T-helper 2 cell treated with Interferon-gamma antibody and Interleukin-4, amounts not matched to agents 100 ng/mL and 5 ng/mL, for 36 hours (primary cell): ENCODE results near the gene SGK2. TPM values are rescaled to one million over a fixed set of nuclear protein-coding genes. Genes with fewer than 3 reads are reported as not detected.

Experiments used
- intact Hi-C: fragments of 100-400 bp; cut with micrococcal nuclease; formaldehyde crosslinking; loops from one replicate; pipeline ENCODE4 v1.15.1; 2023
- total RNA-seq: library from RNA; stranded (reverse); gene quantifications from 2 replicates; pipeline ENCODE4 v1.2.3, GENCODE V29; 2022

The SGK2 gene
- total RNA-seq, 1 donor from 2014 or later = 0.11 TPM

- intact Hi-C loops = no loop called here
Observed at GRCh38 chr20:43536041-43536816, 22.6 kb upstream of the SGK2 start.

DNA sequence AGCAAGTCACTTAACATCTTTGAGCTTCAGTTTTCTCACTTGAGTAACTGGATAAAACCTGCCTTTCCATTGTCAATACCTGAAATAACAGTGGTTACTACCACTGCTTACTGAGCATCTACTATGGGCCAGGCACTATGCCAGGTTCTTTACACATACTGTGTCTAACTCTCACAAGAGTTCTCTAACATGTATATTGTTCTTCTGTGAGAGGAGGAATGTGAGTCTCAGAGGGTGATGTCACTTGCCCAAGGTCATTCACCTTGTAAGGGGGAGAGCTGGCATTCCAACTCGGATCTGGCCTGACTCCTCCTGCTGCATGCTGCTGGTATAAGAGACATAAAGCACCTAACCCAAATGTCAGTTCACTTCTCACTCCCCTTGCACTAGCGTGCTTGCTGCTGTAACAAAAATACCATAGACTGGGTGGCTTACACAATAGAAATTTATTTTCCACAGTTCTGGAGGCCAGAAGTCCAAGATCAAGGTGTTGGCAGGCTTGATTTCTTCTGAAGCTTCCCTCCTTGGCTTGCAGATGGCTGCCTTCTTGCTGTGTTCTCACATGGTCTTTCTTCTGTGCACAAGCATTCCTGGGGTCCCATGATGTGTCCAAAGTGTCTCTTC lies 21.9 kb upstream of the SGK2 start:
- intact Hi-C loops = no loop called here

DNA sequence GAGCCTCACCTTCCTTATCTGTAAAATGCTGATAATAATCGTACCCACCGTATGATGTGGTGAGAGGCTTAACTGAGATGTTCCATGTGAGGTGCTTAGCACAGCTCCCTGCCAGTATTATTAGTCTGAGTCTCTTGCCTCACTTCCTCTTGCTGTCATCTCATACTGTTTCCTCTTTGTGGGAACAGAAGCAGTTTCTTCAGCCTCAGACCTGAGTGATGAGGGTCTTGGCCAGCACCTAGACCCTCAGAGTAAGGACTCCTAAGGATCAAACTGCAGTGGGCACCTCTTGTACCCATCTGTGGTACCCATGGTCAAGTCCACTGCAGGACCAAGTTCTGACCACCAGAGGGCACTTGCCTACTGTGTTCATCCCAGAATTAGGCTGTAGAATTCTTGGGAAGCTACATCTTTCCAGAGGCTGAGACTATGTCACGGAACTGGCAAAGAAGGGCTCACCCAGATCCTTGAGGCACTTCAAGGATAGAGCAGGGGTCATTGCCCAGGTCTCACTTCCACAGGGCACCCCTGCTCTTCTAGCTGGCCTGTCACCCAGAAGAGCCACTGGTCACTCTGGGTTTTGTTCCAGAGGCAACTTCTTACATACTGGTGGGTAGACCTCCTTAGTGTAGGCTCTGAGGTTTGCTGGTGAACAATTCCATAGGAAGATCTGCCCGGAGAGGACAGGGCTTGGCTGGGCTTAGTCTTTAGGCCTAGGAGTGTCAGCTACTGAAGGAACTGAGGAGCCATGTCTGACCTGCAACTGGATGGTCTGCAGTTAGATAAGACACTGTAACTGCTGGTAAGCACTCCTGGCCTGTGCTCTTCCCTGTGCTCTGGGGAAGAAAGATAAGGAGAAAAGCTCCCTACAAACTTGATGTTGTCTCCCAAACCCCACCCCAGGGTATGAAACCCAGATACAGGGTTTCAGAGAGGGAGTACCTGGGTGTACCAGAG lies 20.6 kb upstream of the SGK2 start:
- intact Hi-C loops = loop anchor here (1.0 kb wide), 3 partner anchors 154 to 555 kb away; no protein-coding TSS in a partner anchor

- intact Hi-C loops = loop anchor here (1.0 kb wide), 3 partner anchors 153 to 554 kb away; no protein-coding TSS in a partner anchor
Observed at GRCh38 chr20:43538878-43539700, 19.7 kb upstream of the SGK2 start.

DNA sequence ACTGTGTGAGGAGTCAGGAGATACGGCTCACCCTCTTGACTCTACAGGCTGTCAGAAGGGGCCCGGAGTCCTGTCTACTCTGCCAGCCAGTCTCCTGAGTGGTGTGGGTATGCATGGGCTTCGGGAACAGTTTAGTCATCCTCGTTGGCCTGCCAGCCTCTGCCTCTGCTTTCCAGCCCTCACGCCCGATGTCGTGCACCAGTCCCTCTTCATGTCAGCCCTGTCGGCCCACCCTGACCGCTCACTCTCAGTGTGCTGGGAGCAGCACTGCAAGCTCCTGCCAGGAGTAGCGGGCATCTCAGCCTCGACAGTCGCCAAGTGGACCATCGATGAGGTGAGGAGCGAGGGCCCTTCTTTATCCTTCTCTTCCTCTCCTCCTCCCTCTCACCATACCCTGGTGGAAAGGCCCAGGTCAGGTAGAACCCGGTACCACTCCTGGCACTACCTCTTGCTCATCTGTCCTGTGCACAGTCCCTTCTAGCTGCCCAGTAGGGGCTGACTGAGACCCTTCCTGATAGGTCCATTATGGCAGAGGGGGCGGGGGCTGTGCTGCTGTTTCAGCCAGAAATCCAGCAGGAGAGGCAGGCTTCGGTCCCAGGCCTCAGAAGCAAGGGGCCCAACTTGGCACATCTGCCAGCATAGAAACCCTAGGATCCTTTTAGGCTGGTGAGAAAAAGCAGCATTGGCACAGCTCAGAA lies 18.7 kb upstream of the SGK2 start:
- intact Hi-C loops = no loop called here

DNA sequence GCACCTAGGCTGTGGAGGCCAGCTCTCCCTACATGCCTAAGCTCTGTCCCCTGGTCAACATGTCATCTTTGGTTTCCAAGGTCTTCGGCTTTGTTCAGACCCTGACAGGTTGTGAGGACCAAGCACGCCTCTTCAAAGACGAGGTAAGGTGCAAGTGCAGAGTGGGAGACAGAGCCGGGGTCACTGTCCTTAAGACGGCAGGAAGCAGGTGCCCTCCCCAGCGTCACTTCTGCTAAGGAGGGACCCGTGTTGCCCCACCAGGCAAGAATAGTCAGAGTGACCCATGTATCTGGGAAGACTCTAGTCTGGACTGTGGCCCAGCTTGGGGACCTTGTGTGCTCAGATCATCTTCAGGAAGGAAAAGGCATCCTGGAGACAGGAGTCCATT lies 18.2 kb upstream of the SGK2 start:
- intact Hi-C loops = no loop called here

DNA sequence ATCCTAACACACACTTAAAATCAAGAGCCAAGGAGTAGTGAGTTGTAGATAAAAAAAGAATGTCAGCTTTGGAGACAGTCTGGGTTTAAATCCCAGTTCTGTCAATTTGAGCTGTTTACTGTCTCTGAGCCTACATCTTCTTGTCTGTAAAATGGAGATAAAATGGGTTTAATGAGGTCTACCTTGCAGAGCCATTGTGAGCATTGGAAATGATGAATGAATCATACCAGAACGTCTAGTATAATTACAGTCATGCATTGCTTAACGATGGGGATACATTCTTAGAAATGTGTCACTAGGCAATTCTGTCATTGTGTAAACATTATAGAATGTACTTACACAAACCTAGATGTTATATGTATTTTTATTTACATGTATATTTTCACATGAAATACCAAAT lies 17.6 kb upstream of the SGK2 start:
- intact Hi-C loops = no loop called here

DNA sequence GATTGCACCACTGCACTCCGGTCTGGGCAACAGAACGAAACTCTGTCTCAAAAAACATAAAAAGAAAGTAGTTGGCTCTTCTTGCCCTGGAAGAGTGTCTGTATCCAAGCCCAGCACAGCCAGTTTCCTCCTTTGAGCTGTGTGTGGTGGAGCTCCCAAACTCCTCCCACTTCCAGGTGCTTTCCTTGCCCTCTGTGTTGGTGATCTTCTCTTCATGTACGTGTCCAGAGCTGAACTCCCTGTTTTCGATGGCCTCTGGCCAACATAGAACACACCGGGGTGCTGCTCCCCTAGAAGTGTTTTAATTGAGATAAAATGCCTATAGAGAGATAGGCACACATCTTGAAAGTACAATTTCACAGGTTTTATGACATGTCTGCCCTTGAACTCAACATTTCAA lies 16.7 kb upstream of the SGK2 start:
- intact Hi-C loops = no loop called here

DNA sequence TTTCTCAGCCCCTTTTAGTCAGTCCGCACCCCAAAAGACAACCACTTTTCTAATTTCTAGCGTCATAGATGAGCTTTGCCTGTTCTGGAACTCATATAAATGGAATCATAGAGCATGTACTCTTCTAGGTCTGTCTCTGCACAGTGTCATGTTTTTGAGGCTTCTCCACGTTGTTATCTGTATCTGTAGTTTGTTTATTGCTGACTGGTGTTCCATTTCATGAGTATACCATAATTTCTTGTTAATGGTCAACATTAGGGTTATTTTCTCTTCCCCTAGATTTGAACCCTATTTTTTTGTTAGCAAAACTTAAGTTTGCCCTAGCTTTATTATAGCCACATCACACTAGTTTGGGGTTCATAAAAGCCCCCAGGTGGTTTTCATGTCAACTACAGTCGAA lies 16.2 kb upstream of the SGK2 start:
- intact Hi-C loops = no loop called here

- intact Hi-C loops = no loop called here
Observed at GRCh38 chr20:43543138-43543537, 15.7 kb upstream of the SGK2 start.

- intact Hi-C loops = no loop called here
Observed at GRCh38 chr20:43544501-43544900, 14.3 kb upstream of the SGK2 start.

DNA sequence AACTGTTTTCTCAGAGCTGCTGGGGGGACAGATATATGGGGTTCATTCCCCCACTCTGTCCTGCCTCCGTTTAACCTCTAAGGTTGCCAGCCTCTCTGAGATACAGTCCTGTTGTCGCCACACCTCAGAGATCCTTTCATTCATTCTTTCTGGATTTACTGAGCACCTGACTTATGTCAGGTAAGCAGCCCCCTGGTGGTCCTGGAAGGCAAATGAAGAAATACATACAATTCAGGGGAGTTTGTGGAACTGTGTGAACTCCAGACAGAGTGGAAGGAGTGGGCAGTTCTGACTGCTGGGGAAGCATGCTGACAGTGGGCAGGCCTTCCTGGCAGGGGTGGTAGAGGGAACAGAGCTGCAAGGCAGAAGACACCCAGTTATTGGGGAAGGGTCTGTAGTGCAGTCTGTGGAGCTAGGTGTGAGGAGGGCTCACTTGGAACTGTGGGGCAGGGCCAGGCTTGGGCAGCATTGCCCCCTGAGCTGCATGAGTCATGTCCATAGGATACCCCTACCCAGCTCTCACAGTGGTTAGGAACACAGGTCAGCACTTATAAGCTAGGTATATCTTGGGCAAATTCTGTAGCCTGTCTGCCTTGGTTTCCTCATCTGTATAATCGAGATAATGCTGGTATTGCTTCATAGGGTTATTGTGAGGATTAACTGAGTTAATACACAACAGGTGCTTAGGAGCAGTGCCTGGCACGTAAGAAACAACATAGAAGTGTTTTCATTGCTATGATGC lies 12.8 kb upstream of the SGK2 start:
- intact Hi-C loops = no loop called here

- intact Hi-C loops = no loop called here
Observed at GRCh38 chr20:43548273-43548880, 10.4 kb upstream of the SGK2 start.

- intact Hi-C loops = no loop called here
Observed at GRCh38 chr20:43549416-43550065, 9.3 kb upstream of the SGK2 start.

DNA sequence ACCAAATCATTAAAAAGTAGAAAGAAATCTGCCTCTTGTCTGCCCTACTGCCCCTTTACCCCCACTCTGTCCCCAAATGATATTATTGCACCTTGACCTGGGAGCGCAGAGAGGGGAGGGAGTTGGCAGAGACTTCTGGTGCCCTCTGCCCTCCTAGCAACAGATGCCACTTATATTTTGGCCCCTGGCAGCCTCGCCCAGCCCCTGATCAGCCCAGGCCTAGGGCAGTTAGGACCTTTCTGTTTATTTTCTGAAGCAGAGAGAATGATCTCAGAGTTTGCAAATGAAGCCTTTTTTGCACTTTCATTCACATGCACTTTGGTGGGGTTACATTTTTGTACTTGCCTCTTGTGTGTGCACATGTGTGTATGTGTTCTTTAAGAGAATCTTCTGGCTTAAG lies 8.4 kb upstream of the SGK2 start:
- intact Hi-C loops = no loop called here

DNA sequence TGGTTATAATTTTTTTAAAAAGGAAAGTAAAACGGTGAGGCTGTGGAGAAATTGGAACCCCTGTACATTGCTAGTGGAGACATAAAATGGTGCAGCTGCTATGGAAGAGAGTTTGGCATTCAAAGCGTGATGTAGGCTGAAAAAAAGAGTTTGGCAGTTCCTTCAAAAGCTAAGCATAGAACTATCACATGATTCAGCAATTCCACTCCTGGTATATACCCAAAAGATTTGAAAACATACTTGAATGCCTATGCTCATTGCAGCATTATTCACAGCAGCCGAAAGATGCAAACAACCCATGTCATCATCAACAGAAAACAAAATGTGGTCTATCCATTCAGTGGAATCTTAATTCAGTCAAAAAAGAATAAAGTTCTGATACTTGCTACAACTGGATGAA lies 4.5 kb upstream of the SGK2 start:
- intact Hi-C loops = no loop called here

DNA sequence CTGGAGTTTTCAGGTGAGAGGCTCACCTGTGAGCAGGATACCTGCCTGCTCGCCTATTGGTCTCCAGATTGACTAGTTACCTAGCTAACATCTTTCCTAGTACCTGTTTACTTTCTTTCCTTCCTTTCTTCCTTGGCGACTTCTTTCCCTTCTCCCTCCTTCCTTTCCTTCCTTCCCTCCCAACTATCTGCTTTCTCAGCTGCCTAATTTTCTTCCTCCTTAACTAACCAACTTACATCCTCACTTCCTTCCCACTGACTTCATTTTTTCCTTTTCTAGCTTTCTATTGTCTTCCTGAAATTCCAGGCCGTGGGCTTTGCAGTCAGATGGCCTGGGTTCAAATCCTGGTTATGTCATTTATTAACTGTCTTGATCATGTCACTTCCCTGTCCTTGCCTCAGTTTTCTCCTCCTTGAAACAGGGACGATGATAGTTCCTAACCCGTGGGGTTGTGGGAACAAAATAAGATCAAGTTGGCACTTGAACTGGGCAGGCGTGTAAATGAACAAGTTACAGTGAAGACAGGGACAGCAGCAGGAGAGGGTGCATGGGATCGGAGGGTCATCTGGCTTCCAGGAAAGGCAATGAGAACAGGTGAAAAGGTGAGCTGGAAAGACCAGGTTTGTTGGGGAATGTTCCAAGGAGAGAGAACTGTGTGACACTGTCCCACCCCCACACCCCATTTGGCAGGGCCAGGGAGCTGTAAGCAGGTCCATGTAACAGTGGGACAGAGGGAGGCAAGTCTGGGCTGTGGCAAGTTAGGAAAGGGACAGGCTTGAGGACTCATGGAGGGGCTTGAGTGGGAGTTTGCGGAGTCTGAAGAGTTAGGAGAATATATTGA lies 540 bp downstream of the SGK2 start:
- intact Hi-C loops = no loop called here

- intact Hi-C loops = no loop called here
Observed at GRCh38 chr20:43560974-43561373, 2.1 kb downstream of the SGK2 start.
